HG03354 (cell line): ENCODE results near the gene RIBC1.
"Not testable (repeated sequence)": the region's sequence is repeated elsewhere in the genome, so short reads cannot be mapped to it uniquely, and the experiment has no call there.

ENCODE experiments used
- ATAC-seq: cut with Tn5 transposase; IDR thresholded peaks from one replicate; pipeline ENCODE4 v1.9.1; 2021; ENCODE audit warnings: mild to moderate bottlenecking; ENCODE audit not compliant: unreplicated experiment, poor library complexity, severe bottlenecking

RIBC1 gene

DNA sequence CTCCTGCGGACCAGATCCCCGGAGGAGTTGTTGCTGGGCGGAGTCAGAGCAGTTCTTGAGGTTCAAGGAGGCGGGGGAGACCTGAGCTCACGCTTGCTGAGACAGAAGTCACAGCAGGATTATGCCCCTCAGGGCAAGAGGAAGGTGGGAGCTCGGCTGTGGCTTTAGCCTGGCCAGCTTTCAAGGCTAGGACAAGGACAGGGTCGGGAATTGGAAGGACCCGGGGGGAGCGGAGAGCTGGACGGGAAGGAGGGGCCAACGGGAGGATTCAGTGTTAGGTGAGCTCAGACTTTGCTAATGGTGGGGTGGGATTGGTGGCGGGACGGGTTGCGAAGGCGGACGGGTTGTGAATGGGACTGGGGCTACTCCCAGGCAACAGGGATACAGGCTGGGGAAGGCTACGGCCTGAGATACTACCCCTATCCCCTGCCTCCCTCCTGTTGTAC is at the start of gene RIBC1:
Gene RIBC1 (plus strand): TSS at position 13 of the 446 bp plus-strand sequence. CDS start 3,404 bp downstream, outside the sequence.
- no peak for ATAC-seq

DNA sequence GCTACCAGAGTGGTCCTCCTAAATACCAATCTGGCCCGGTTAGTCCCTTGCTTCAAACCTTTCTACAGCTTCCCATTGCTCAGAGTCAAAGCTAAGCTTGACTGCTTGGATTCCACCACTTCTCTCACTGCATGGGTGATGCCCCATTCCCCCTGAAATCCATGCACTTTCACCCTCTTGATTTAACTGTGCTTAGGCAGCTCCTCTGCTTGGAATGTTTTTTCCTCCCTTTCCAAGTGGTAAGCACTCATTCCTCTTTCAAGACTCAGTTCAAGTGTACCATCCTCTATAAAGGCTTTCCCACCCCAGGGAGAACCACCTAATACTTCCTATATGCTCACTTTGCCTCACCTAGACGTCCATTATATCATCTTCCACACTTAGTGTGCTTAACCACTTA is 49.4 kb upstream of the RIBC1 start:
- ATAC-seq = no peak

DNA sequence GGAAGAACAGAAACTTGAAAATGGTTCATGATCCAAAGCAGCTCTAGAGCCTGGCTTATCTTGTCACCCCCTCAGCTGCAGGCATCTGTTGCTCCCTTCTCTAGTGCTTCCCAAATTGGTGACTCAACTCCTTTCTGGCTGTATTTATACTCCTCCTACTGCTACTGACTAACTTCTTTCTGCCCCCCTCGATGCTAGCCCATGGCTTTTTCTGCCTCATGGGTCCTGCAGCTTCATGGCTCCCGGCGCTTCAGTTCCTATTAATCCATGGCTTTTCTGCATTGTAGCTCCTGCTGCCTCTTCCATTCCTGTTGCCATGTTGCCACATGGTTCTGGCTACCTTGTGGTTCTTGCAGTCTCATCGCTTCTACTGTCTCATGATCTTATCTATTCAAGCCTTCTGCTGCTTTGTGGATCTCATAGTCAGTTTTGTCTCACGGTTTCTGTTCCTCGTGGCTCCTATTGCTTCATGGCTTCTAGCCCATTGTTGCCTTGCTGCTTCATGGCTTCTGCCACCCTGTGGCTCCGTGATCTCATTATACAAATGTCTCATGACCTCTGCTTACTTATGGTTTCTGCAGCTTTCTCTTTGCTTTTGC is 48.4 kb upstream of the RIBC1 start:
- ATAC-seq = no peak

DNA sequence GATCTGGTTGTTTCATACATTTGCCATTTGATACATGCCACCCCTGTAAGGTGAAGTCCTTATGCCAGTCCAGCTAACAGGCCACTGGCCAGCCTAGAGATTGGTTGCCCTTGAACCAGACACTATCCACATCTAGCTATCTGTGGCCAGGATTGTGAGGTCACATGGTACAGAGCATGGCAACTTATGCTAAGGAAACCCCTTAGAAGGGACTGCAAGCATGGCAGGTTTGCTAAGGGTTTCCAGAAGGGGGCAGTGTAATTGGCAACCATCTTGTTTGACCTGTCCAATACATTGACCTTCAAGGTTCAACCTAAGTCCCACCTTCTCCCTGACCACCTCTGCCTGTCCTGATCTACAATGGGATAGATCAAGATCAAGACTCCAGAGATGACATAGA is 47.8 kb upstream of the RIBC1 start:
- no peak for ATAC-seq

DNA sequence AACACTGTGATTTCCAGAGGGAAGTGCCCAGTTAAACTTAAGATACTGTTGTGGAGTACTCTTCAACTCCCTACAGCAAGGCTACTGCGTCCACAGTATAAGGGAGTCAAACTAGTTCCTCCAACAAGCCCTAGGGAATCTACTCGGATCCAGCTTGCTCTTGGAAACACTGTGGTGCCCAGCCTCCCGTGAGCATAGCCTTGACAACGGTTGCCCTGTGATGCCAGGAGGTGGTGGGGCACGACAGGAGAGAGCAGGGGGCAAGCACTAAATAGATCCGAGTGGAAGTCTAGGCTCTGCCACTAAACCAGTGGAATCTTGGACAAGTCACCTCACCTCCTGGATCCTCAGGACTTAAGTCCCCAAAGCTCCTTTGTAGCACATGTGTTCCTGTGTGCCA is 45.8 kb upstream of the RIBC1 start:
- ATAC-seq = no peak

DNA sequence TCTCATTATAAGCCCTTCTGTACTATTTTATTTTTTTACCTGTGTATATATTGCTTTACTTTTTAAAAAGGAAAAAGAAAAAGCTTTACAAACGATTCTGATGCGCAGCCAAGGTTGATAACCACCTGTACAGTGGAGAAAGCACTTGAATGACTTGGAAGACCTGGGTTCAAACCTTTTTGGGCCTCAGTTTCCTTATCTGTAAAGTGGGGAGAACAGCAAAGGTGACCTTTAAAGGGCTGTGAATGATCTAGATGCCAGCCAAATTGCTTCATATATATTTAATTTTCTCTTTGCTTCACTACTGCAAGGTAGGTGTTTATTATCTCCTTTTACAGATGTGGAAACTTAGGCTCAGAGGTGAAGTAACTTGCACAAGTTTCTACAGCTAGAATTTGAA is 45.2 kb upstream of the RIBC1 start:
- no peak for ATAC-seq

DNA sequence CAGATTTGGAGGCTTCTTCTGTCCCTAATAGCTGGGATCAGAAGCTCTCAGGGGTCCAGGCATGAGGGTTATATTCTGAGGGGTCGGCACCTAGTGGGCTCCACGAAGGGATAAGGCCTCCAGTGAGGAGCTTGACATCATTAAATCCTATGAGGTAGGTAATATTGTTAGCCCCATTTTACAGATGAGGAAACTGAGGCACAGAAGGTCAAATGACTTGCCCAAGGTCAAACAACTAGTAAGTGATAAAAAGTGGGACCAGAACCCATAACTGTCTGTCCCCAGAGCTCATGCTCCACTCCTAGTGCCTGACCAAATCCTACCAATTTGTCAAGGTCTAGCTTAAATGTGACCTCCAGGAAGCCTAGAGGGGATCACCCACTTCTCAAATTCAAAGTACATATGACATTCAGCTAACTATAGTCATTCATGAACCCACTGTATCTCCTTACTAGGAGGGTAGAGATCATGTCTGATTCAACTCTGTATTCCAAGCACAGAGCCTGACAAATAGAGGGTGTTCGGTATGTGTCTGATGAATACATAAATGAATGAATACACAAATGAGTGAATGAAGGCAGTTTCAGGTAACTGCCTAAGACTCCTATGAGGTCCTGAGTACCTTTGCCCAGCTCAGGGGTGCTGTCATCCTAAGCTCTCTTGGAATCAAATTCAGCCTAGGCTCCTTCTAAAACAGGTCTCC is 43.5 kb upstream of the RIBC1 start:
- ATAC-seq = no peak

DNA sequence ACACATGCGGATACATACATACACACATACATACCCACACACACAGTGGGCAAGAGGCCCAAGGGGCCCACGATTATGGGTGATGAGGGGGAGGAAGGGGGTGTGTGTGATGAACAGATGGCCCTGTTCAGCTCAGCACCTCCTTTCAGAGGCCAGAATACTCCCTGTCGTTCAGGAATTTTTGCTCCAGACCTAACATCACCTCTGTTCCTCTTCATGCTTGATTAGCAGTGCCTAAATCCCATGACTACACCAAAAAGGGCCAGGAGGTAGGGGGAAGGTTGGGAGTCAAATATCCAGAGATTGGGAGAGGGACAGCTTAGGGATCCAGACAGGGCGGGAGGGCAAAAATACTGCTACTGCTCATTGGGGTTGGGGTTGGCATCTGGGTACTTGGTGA is 42.9 kb upstream of the RIBC1 start:
- no peak for ATAC-seq

DNA sequence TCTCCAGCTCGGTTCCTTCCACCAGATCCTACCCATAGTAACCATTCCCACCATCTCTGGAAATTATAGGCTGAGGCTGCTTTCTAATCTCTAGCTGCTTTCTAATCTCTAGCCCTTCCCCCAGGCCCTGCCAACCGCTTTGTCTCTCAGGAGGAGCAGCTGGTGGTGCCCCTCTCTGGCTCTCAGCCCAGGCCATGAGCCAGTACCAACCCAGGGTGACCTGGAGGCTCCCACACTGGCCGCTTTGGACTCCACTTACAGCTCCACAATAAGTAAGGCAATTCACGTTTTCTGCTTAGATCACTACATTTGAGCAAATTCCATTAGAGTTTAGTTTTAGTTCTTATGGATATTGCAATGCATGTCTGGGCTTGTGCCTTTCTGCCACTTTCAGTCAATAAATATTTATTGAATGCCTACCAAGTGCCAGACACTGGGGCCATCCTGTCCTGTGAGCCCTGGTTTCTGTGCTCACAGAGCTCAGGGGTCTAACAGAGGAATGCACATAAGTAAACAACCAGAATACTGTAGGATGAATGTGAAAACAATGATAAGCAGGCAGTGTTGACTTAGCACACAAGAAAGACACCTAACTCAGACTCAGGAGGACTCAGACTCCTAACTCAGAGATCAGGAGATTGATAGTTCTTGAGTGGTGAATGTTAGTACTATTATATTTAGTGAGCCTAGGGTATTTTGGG is 39.1 kb upstream of the RIBC1 start:
- no peak for ATAC-seq

DNA sequence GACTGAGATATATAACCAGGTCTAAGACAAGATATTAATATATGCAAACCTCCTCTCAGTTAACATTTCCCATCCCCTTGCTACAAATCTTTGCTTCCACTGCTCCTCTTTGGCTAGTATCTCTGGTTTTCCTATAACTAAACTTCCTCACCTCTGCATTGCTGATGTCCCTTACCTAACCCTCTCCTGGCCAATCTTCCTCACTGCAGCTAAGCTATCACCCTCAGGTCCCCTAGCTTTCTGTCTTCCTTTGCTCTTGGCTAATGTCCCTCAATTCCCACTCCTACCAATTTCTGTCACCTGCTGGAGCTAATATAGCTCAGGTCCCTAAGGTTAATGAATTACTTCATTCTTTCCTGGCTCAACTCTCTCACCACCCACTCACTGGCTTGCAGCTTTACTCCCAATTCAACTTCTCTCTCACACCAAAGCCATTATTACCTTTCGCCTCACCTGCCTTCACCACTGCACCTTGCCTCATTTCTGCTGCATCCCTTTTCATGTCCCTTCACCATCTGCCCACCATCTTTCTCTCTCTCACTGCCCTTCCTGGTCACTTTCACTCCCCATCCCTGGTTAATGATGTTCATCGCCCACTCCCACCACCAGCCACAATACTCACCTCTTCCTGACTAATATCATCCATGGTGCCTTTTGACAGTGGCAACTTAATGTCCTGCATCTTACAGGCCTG is 26.9 kb upstream of the RIBC1 start:
- no peak for ATAC-seq

DNA sequence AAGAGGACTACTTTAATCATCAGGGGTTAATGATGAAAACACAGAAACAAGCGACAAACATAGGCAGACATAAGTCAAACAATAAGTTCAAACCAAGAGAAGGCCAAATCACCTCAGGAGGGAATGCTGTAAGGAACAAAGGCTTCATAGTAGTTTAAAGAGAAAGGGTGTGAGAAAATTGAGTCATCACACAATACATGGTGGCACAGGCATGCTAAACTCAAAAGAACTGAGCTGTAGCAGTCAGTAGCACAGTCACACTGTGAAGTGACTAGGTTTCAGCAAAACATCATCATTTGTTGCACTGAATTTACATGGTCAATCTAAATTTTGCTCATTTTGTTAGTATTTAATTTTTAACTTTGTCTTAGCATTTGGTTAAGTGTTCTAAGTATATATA is 24.5 kb upstream of the RIBC1 start:
- ATAC-seq = no peak

DNA sequence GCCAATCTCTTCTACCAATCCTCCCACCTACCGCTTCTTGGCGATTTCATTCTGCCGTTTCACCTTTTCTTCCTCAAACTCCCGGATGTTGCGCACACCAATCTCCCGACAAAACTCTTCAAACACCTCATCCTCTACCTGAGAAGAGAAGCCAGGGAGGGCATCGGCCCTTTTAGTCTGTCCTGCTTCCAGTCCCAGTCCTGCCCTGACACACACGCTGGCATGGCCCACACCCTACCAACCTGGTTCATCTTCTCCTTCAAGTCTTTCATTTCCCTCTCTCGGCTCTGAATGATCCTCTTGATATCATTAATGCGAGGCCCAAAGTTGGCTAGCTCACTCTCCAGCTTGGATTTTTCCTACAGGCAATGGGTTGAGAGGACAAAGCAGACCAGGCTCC is 19.1 kb upstream of the RIBC1 start:
- no peak for ATAC-seq

DNA sequence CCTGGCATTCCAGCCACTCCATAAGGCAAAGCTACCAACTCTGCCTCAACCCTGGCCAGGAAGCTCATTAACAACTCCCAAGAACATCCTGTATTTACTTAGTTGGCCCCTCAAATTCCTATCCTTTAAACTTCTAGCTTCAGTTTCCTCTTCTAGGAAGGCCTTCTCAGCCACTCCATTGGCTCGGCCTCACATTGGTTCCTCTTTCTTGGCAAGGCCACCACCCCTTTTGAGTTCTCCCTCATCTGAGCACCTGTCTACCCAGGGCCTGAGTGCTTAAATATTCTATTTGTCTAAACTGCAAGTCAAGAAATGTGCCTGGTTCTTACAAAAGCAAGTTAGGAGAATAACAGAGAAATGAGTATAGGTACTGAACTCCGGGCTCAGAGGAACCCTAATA is 10.2 kb upstream of the RIBC1 start:
- ATAC-seq = no peak

DNA sequence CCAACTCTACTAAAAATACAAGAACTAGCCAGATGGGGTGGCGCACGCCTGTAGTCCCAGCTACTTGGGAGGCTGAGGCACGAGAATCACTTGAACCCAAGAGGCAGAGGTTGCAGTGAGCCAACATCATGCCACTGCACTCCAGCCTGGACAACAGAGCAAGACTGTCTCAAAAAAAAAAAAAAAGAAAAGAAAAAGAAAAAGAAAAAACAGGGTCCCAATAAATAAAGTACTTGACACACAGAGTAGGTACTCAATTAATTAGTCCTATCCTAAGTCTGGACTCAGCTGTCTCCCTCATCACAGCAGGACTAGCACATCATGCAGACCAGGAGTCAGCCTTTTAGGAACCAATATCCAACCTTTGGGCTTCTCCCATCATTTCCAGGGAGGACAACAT is 2.3 kb upstream of the RIBC1 start:
- ATAC-seq = not testable (repeated sequence)

DNA sequence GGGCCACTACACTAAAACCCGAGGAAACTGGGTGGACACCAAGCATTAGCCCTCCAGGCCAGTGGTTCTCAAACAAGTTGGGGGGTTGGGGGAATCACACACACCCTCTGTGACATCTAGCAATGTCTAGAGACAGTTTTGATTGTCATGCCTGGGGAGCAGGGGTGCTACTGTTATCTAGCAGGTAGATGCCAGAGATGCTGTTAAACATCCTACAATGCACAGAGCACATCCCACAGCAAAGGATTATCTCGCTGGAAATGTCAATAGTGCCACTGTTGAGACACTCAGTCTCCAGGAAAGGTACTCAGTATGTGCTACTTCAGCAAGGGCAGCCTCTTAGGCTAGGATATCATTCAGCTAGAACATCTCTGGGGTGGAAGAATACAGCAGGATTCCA is 1.5 kb upstream of the RIBC1 start:
- no peak for ATAC-seq

DNA sequence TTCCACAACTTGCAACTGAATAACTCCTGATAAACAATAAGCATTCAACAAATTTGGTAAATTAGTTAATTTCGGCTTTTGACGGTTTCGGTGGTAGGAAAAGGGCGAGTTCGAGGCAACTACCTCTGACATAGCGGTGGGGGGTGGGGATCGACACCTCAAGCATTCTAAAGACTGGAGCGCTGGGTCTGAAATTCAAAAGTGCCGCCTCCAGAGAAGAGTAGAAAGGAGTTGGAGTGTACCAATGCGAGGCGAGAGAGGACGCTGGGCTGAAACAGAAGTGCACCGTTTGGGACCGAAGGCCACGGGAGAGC is 944 bp upstream of the RIBC1 start:
- peak; percentile 17 for ATAC-seq

DNA sequence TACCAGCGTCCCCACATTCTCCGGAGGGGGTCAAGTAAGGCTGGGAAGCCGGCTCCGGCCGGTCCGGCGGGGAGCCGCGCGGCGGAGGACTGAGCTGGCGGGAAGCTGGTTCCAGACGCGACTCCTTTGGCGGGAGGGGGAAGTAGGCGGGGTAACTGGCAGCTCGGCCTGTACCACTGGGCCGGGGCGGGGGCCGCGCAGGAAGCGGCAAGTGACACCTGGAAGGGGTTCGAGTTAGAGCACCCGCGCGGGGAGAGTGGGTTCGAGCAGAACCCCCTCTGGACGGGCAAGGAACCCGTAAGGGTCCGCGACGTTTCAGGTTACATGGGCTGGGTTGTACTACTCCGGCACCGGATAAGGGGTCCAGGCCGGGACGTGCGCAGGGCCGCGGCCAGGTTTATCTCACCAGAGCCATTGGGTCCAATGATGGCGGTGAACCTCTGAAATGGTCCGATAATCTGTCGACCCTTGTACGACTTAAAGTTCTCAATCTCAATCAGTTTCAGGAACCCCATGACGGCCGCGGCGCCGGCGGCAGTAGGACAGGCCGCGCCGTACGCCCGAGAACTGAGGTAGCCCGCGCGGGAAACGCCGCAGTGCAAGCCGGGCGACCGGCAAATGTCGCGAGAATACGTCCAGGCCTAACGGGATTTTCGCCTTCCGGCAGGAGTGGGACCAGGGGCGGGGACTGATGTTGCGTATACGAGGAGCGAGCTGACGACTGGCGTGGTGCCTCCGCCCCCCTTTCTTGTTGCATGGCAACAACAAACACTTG is 400 bp upstream of the RIBC1 start, which contains the start of gene SMC1A:
Gene SMC1A (minus strand): TSS at position 569 of the 775 bp plus-strand sequence. CDS start 54 bp downstream, at position 515.
- peak; percentile 94 for ATAC-seq

DNA sequence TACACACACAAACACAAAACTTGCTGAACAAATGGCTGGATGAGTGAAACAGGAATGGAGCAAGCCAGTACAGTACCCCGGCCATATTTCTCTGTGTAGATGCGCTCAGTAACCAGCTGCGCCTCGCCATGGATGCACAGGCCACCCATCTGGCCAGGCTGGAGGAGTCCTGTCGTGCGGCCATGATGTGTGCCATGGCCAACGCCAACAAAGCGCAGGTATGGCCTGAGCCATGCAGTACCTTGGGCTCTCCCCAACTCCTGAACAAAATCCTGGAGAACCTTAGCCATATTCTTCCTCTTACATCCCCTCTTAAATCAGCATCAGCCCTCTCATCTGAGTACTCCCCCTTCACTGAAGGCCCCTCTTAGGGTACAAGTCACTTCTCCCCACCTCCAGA is 7.1 kb downstream of the RIBC1 start:
- no peak for ATAC-seq

DNA sequence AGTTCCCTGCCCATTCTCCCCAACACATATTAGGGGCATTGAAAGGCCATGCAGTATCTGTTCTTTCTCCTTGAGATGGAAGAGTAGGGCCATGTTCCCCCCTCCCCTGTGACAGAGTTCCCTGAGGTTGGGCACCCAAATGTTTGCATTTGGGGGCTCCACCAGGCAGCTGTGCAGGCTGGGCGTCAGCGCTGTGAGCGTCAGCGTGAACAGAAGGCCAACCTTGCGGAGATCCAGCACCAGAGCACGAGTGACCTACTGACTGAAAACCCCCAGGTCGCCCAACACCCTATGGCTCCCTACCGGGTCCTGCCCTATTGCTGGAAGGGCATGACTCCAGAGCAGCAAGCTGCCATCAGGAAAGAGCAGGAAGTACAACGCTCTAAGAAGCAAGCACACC is 7.6 kb downstream of the RIBC1 start:
- ATAC-seq = no peak
